HG03342 (cell line): Measurements from ENCODE around the gene GTPBP6.
"Not testable (repeated sequence)": the region's sequence is repeated elsewhere in the genome, so short reads cannot be mapped to it uniquely, and the experiment has no call there.

Experiments
- ATAC-seq: cut with Tn5 transposase; IDR thresholded peaks from one replicate; pipeline ENCODE4 v1.9.1; 2021; ENCODE audit warnings: mild to moderate bottlenecking, moderate library complexity; ENCODE audit not compliant: unreplicated experiment

The GTPBP6 gene

GRCh38 chrX:317424-318067 lies 1.1 kb downstream of the GTPBP6 start:
- no peak for ATAC-seq

- no peak for ATAC-seq
Observed at GRCh38 chrX:316351-317325, 2.0 kb downstream of the GTPBP6 start.

DNA sequence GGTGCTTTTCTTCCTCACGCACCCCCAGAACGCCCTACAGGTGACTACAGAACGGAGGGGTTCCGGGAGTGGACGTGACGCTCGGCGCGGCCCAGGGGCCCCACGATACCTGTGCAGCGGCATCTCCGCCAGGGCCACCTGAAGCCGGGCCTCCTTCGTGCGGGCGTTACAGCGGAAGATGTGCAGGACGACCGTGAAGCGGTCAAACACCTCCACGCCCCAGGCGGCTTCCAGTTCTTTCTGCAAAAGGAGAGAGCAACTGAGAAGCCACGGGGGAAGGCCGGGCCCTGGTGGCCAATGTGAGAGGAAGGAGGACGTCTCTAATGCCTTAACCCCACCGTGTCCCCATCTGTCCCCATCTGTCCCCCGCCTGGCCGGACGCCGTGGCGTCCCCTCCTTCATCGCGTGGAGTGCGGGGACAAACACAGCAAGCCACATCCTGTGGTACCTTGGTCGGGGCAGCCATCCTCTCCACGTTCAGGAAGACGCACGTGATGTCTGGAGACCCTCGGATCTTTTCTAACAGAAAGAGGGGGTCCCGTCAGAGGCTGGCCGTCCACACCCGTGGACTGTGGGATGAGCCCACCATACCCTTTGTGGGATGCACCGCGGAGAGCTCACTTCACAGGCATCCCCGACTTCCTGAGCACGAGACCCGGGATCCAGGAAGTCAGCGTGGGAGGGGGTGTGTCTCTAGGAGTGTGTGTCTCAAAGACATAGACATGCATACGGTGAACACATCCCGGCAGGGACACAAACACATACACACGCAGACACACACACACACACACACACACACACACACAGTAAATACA lies 3.6 kb downstream of the GTPBP6 start:
- ATAC-seq: no peak

DNA sequence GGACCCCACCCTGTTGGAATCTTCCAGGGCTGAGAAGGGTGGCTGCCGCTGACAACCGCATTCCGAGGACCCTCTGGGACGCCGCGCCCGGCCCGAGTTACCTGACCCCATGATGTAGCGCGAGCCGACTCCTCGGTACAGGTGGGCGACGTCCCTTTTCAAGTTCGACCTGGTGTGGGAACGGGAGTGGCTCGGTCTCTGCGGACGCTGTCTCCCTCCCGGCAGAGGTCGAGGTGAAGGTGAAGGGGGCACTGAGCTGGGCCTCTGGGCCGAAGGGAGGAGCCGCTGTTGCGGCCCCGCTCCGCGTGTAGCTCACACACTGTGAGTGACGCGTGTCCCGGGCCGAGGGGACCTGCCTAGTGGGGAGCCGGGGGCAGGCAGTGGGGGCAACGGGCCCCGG lies 4.5 kb downstream of the GTPBP6 start:
- ATAC-seq: no peak

DNA sequence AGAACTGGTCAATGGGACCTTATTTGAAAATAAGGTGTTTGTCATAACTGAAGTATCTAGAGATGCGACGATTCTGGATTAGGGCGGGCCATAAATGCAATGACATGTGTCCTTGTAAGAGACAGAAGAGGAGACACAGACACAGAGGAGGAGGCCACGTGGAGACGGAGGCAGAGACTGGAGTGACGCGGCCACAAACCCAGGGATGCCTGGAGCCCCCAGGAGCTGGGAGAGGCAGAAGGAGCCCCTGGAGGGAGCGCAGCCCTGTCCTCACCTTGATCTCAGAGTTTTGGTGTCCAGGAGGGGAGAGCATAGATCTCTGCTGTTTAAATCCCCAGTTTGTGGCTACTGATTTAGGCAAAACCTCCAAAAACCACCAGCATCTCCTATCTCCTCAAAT lies 5.0 kb downstream of the GTPBP6 start:
- no peak for ATAC-seq

DNA sequence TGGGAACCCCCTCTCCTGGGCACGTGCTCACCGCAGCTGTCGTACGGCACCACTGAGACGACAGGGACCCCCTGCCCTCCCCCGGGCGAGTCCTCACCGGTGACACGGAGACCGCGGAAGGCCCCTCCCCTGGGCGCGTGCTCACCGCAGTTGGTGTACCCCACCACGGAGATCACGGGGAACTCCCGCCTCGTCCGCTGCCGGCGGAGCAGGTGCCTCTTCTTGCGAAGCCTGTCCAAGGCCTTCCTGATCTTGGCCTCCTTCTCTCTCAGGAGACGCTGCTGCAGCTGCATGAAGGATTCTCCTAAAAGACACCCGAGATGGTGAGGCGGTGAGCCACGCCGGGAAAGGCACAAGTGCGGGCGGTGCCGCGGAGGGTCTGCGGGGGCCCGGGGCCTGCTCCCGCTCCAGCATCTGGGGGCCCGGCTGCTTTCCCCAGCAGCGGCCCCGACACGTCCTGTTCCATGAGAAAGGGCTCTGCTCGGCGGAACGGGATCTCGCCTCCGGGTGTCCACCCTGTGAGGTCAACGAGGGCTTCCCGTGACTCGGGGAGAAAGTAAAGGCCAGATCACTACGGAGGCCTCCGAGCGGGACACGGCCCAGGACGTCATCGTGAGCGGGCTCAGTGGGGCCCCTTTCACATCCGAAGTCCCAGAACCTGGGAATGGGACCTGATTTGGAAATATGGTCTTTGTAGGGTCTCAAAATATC lies 5.8 kb downstream of the GTPBP6 start:
- no peak for ATAC-seq

GRCh38 chrX:311156-312129 lies 7.2 kb downstream of the GTPBP6 start:
- no peak for ATAC-seq

- no peak for ATAC-seq
Observed at GRCh38 chrX:310621-311155, 7.9 kb downstream of the GTPBP6 start.

DNA sequence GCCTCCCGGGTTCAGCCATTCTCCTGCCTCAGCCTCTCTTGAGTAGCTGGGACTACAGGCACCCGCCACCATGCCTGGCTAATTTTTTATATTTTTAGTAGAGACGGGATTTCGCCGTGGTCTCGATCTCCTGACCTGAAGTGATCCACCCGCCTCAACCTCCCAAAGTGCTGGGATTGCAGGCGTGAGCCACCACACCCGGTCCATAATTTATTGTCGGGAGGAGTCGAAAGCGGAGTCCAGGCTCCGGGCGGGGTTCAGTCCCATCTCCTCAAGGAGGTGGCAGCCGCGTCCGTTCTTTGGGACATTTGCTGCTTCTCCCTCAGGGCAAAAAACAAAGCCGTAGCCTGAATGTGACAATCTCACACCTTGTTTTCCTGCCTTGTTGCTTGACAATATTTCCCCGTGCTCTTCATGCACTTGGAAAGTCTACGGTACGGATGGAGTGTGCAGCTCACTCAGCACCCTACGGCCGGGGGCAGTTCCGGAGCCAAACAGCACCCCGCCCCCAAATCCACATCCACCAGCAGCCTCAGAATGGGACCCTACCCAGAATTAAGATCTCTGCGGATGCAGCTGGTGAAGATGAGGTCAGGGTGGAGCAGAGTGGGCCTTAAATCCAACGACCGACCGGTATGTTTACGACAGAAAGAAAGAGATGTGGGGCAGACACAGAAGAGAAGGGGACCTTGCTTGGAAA lies 9.6 kb downstream of the GTPBP6 start:
- ATAC-seq: no peak

DNA sequence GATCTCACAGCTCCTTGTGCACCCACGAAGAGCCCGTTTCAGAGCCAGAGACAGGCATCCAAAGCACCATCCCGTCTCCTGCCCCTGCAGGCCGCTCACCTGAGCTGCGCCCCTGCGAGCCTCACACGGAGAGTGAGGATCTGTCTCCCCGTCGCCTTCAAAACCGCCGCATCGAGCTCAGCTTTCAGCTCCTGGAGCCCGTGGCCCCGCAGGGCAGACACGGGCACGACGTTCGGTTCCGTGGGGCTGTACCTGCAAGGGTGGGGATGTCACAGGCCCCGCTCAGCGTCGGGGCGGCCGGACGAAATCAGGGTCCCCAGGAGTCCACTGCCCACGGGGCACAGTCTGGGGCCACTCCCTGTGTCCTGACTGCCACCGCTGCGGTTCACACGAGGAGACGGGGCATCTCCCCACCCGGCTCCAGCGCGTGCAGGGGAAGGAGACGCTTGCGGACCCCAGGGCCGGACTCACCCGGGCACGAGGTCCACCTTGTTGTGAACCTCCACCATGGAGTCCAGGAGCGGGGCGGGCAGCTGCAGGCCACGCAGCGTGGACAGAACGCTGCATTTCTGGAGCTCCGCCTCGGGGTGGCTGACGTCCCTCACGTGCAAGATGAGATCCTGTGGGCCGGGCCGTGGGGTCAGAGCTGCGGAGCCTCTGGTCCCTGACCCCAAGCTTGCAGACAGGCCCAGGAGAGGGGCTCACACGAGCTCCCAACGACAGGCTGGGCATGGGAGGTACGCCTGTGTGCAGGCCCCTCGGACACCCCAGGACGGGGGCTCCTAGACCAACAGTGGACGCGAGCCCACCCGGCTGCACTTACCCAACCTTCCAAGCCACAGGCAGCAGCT lies 11.1 kb downstream of the GTPBP6 start:
- no peak for ATAC-seq

GRCh38 chrX:306614-307251 lies 11.9 kb downstream of the GTPBP6 start:
- ATAC-seq: not testable (repeated sequence)

DNA sequence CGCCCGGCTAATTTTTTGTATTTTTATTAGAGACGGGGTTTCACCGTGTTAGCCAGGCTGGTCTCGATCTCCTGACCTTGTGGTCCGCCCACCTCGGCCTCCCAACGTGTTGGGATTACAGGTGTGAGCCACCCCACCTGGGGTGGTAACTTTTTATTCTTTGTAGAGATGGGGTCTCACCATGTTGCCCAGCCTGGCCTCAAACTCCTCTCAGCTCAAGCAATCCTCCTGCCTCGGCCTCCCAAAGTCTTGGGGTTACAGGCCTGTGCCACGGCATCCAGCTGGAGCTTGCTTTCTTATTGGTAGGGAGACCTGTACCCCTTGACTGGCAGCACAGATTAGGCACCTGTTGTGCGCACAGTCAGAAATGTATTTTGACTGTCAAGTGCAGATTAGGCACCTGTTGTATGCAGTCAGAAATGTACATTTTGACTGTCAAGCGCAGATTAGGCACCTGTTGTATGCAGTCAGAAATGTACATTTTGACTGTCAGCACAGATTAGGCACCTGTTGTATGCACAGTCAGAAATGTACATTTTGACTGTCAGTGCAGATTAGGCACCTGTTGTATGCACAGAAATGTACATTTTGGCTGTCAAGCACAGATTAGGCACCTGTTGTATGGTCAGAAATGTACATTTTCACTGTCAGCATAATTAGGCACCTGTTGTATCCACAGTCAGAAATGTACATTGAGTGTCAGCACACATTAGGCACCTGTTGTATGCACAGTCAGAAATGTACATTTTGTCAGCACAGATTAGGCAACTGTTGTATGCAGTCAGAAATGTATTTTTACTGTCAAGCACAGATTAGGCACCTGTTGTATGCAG lies 12.6 kb downstream of the GTPBP6 start:
- not testable (repeated sequence) for ATAC-seq

DNA sequence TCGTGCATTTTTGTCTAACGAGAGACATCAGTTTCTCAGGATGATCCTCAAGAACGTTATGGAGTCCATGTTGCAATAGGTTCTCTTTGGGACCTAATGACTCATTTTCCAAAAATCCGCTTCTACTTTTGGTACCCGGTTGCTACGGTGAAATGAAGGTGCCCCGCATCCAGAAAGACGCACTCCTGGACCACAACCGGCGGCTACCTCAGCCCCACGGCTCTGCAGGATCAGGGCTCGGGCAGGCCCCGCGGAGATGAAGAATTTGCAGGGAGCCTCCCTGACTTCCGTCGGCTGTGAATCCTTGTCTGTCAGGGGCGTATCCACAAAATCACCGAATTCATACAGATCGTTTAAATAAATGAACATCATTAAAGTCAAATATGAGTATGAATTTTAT lies 15.6 kb downstream of the GTPBP6 start:
- ATAC-seq: no peak

DNA sequence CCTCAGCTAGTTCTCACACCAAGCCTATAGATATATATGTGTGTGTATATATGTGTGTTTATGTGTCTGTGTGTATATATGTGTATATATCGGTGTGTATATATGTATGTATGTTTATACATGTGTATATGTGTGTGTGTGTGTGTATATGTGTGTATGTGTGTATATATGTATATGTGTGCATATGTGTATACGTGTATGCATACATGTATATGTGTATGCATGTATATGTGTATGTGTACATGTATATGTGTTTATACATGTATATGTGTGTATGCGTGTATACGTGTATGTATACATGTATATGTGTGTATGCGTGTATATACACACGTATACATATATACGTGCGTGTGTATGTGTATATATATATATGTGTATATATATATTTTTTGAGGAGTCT lies 18.3 kb downstream of the GTPBP6 start:
- no peak for ATAC-seq

DNA sequence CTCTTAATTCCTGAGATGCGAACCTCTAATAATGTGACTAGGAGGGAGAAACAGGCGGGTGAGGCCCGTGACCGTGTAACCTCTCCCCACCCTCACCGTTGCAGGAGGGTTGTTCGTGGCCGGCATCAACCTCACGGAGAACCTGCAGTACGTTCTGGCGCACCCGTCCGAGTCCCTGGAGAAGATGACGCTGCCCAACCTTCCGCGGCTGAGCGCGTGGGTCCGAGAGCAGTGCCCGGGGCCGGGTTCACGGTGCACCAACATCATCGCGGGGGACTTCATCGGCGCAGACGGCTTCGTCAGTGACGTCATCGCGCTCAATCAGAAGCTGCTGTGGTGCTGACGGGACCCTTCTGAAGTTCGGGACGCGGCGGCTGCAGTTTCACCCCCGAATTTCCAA lies 19.6 kb downstream of the GTPBP6 start:
- no peak for ATAC-seq

GRCh38 chrX:295136-295535 lies 23.5 kb downstream of the GTPBP6 start:
- no peak for ATAC-seq
